ENCODE results near the gene CALN1. TPM values are rescaled to one million over a fixed set of nuclear protein-coding genes. Genes with fewer than 3 reads are reported as not detected.
A peak's percentile ranks its signal among the peaks of the same experiment; 100 is the strongest.

CALN1 gene
- total and polyA plus RNA-seq, 2 experiments from 2014 or later = 7.6 to 14.5 TPM

- TF ChIP-seq, protein P1, sequence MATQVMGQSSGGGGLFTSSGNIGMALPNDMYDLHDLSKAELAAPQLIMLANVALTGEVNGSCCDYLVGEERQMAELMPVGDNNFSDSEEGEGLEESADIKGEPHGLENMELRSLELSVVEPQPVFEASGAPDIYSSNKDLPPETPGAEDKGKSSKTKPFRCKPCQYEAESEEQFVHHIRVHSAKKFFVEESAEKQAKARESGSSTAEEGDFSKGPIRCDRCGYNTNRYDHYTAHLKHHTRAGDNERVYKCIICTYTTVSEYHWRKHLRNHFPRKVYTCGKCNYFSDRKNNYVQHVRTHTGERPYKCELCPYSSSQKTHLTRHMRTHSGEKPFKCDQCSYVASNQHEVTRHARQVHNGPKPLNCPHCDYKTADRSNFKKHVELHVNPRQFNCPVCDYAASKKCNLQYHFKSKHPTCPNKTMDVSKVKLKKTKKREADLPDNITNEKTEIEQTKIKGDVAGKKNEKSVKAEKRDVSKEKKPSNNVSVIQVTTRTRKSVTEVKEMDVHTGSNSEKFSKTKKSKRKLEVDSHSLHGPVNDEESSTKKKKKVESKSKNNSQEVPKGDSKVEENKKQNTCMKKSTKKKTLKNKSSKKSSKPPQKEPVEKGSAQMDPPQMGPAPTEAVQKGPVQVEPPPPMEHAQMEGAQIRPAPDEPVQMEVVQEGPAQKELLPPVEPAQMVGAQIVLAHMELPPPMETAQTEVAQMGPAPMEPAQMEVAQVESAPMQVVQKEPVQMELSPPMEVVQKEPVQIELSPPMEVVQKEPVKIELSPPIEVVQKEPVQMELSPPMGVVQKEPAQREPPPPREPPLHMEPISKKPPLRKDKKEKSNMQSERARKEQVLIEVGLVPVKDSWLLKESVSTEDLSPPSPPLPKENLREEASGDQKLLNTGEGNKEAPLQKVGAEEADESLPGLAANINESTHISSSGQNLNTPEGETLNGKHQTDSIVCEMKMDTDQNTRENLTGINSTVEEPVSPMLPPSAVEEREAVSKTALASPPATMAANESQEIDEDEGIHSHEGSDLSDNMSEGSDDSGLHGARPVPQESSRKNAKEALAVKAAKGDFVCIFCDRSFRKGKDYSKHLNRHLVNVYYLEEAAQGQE (IDR thresholded peaks at IDR 0.05; ENCODE audit: unreplicated experiment) = no peak
- TF ChIP-seq ZNF331 (CRISPR knock-in tag; IDR thresholded peaks at IDR 0.05; ENCODE audit: low read depth) = no peak
- TF ChIP-seq, protein P2, sequence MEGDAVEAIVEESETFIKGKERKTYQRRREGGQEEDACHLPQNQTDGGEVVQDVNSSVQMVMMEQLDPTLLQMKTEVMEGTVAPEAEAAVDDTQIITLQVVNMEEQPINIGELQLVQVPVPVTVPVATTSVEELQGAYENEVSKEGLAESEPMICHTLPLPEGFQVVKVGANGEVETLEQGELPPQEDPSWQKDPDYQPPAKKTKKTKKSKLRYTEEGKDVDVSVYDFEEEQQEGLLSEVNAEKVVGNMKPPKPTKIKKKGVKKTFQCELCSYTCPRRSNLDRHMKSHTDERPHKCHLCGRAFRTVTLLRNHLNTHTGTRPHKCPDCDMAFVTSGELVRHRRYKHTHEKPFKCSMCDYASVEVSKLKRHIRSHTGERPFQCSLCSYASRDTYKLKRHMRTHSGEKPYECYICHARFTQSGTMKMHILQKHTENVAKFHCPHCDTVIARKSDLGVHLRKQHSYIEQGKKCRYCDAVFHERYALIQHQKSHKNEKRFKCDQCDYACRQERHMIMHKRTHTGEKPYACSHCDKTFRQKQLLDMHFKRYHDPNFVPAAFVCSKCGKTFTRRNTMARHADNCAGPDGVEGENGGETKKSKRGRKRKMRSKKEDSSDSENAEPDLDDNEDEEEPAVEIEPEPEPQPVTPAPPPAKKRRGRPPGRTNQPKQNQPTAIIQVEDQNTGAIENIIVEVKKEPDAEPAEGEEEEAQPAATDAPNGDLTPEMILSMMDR (conservative IDR thresholded peaks at IDR 0.05; ENCODE audit: low read depth in 2 of 2) = no peak
- no peak for TF ChIP-seq EZH2phosphoT487 (IDR thresholded peaks at IDR 0.05; ENCODE audit: unreplicated experiment)
Observed at GRCh38 chr7:72190146-72190545, 222.0 kb downstream of the CALN1 start (continued).

- Histone ChIP-seq H3K27ac (ENCODE audit: low read depth) (no peak overlapping the region), H3K4me2 (no peak overlapping the region), H4K20me1 (replicated peaks; ENCODE audit: insufficient read depth) (no peaks in the 10 kb centered on the region), H3K4me3 (no peak overlapping the region), H3K4me1 (ENCODE audit: insufficient read depth) (peaks cover 16% of the 10 kb centered on the region; the same call in 1 of the 2 replicates), H2AFZ (no peak overlapping the region), H3K27me3 (ENCODE audit: insufficient read depth) (no peaks in the 10 kb centered on the region), H3K36me3 (ENCODE audit: insufficient read depth) (no peaks in the 10 kb centered on the region), H3F3A (replicated peaks; ENCODE audit: low read depth) (no peaks in the 10 kb centered on the region), H3K79me2 (replicated peaks; ENCODE audit: insufficient read depth) (0 out of 2 replicates have a peak, but pooled peaks cover 3% of the 10 kb centered on the region), H3K9me2 (ENCODE audit: insufficient read depth) (peaks cover 8% of the 10 kb centered on the region; the same call in 1 of the 2 replicates)
- no peaks in the 10 kb centered on the region; the same call in 2 of the 3 replicates for H3K9me3 Mint-ChIP-seq
- TF ChIP-seq, protein P2 (conservative IDR thresholded peaks at IDR 0.05; ENCODE audit: low read depth in 2 of 2) = no peak
- TF ChIP-seq EZH2 (IDR thresholded peaks at IDR 0.05; ENCODE audit: low read depth, unreplicated experiment) (no peak), ZNF462 (CRISPR knock-in tag; IDR thresholded peaks at IDR 0.05) (0 out of 2 replicates have a peak, but pooled peaks have one; percentile 34), ZNF114 (CRISPR knock-in tag; IDR thresholded peaks at IDR 0.05) (no peak), NANOG (IDR thresholded peaks at IDR 0.05; ENCODE audit: borderline replicate concordance) (0 out of 2 replicates have a peak, but pooled peaks have one; percentile 6)
- H3K36me3 Mint-ChIP-seq (ENCODE audit: low read depth) = 0 out of 3 replicates have a peak, but pooled peaks cover 4% of the 10 kb centered on the region
- H3K4me3 Mint-ChIP-seq = no peak overlapping the region
- ATAC-seq = peak; percentile 80
- peak; percentile 78 for DNase-seq (ENCODE audit: low spot score)
- no peak overlapping the region for H3K27ac Mint-ChIP-seq
- H3K27me3 Mint-ChIP-seq (ENCODE audit: insufficient read depth, low read depth, poor library complexity) = peaks cover 8% of the 10 kb centered on the region
- peaks cover 20% of the 10 kb centered on the region for H3K4me1 Mint-ChIP-seq
Observed at GRCh38 chr7:72187179-72187578, 225.0 kb downstream of the CALN1 start.

Data from GM23338 (cell line).